GM18858 (cell line): Measurements from ENCODE around the gene CMSS1.

Experiments
- ATAC-seq: cut with Tn5 transposase; IDR thresholded peaks from one replicate; pipeline ENCODE4 v1.9.1; 2021; ENCODE audit not compliant: unreplicated experiment

CMSS1 gene

GRCh38 chr3:100163787-100164186, 346.1 kb downstream of the CMSS1 start:
- no peak for ATAC-seq

GRCh38 chr3:100164743-100165142, 347.1 kb downstream of the CMSS1 start:
- ATAC-seq, result no peak

- ATAC-seq, result no peak
These were observed 348.4 kb downstream of the CMSS1 start for GRCh38 chr3:100165926-100166550.

- no peak for ATAC-seq
These were observed 351.7 kb downstream of the CMSS1 start for GRCh38 chr3:100169201-100169920.

- ATAC-seq, result no peak
These were observed 352.8 kb downstream of the CMSS1 start for GRCh38 chr3:100170486-100170885.

- no peak for ATAC-seq
These were observed 353.7 kb downstream of the CMSS1 start for GRCh38 chr3:100171211-100171914.

GRCh38 chr3:100173961-100174360, 356.3 kb downstream of the CMSS1 start:
- ATAC-seq, result no peak

GRCh38 chr3:100175637-100176280, 358.1 kb downstream of the CMSS1 start:
- ATAC-seq, result no peak

- no peak for ATAC-seq
These were observed 362.2 kb downstream of the CMSS1 start for GRCh38 chr3:100179692-100180349.

- no peak for ATAC-seq
These were observed 366.0 kb downstream of the CMSS1 start for GRCh38 chr3:100183608-100184125.

GRCh38 chr3:100184948-100185570, 367.4 kb downstream of the CMSS1 start:
- ATAC-seq, result no peak

GRCh38 chr3:100185847-100186246, 368.2 kb downstream of the CMSS1 start:
- ATAC-seq, result no peak

GRCh38 chr3:100189444-100189964, 371.8 kb downstream of the CMSS1 start:
- ATAC-seq, result no peak

- no peak for ATAC-seq
These were observed 377.7 kb downstream of the CMSS1 start for GRCh38 chr3:100195375-100195774.

- no peak for ATAC-seq
These were observed 380.2 kb downstream of the CMSS1 start for GRCh38 chr3:100197876-100198275.

GRCh38 chr3:100198579-100199269, 381.1 kb downstream of the CMSS1 start:
- no peak for ATAC-seq

- ATAC-seq, result no peak
These were observed 387.5 kb downstream of the CMSS1 start for GRCh38 chr3:100205171-100205570.

- ATAC-seq, result no peak
These were observed 389.0 kb downstream of the CMSS1 start for GRCh38 chr3:100206687-100207086.

GRCh38 chr3:100207886-100208285, 390.2 kb downstream of the CMSS1 start:
- ATAC-seq, result no peak

GRCh38 chr3:100209169-100209568, 391.5 kb downstream of the CMSS1 start:
- ATAC-seq, result no peak
